GM12878 (cell line): ENCODE measurements around the gene RBM19. TPM values are rescaled to one million over a fixed set of nuclear protein-coding genes. Genes with fewer than 3 reads are reported as not detected.

Experiments
- ATAC-seq: fragments of 200-7000 bp; cut with Tn5 transposase; 3 replicates; pipeline ENCODE4 v1.9.1; 2020; ENCODE audit warnings: mild to moderate bottlenecking, moderate library complexity
- BruUV-seq: library from RNA; stranded (reverse); fragments of 400-500 nt; replicated peaks from 2 replicates; lab custom pipeline; 2021; lab: Mats Ljungman, UMichigan
- CTCF ChIA-PET: fragments of 300-600 bp; sonication (Branson Sonifier 250); formaldehyde crosslinking; extraction: SDS; loops from one replicate; lab custom pipeline; 2021; ENCODE audit warnings: inconsistent platforms; lab: Yijun Ruan, JAX
- POLR2A ChIA-PET: fragments of 350-600 bp; formaldehyde crosslinking; extraction: SDS; loops from one replicate; lab custom pipeline; 2021; ENCODE audit warnings: inconsistent platforms; lab: Charles Lee
- RAD21 ChIA-PET: fragments of 300-600 bp; sonication (Branson Sonifier 250); formaldehyde crosslinking; loops from one replicate; lab custom pipeline; 2023; ENCODE audit warnings: antibody characterized with exemption; ENCODE audit not compliant: unreplicated experiment; lab: Charles Lee
- SMC1A ChIA-PET: fragments of 300-600 bp; sonication (Branson Sonifier 250); formaldehyde crosslinking; loops from one replicate; lab custom pipeline; 2023; ENCODE audit not compliant: unreplicated experiment, uncharacterized antibody; lab: Charles Lee
- DNase-seq: peaks from one replicate; pipeline ENCODE4 v3.0.0-alpha.2; 2011; ENCODE audit warnings: low read depth, low spot score
- FAIRE-seq: peaks from 3 replicates; lab custom pipeline; 2011; peaks lifted over from hg19 to GRCh38; lab: Jason Lieb, UNC
- H2AFZ ChIP-seq: 2 replicates; pipeline ENCODE4 v1.6.0; 2011; ENCODE audit warnings: low read depth, low read length, control low read depth; ENCODE audit not compliant: control insufficient read depth
- H3K27ac ChIP-seq: 2 replicates; pipeline ENCODE4 v1.5.1; 2011; ENCODE audit warnings: control low read depth; ENCODE audit not compliant: control insufficient read depth, insufficient read depth
- H3K27me3 ChIP-seq, 2 experiments: replicated peaks in 1 of 2; 2 replicates each; pipeline versions ENCODE4 v1.6.0 to v1.6.1; 2011; ENCODE audit warnings: low read length in 1 of 2; ENCODE audit not compliant: control insufficient read depth in 2 of 2, insufficient read depth in 2 of 2
- H3K36me3 ChIP-seq, 2 experiments: 2 replicates each; pipeline ENCODE4 v1.5.1; 2011; ENCODE audit warnings: low read length in 1 of 2; ENCODE audit not compliant: control insufficient read depth in 2 of 2, insufficient read depth in 2 of 2
- H3K4me1 ChIP-seq: 2 replicates; pipeline ENCODE4 v1.6.1; 2011; ENCODE audit warnings: mild to moderate bottlenecking, low read length, moderate library complexity, mixed read lengths; ENCODE audit not compliant: control insufficient read depth, insufficient read depth
- H3K4me2 ChIP-seq: 2 replicates; pipeline ENCODE4 v1.6.0; 2011; ENCODE audit warnings: control low read depth; ENCODE audit not compliant: control insufficient read depth, insufficient read depth
- H3K4me3 ChIP-seq: fragments of 200-600 bp; sonication (generic); 2 replicates; pipeline ENCODE4 v1.5.1; 2016
- H3K79me2 ChIP-seq: 2 replicates; pipeline ENCODE4 v1.6.0; 2011; ENCODE audit warnings: low read length; ENCODE audit not compliant: control insufficient read depth, insufficient read depth
- H3K9ac ChIP-seq: 2 replicates; pipeline ENCODE4 v1.8.0; 2011; ENCODE audit warnings: low read length, control low read depth, mixed read lengths; ENCODE audit not compliant: control insufficient read depth, insufficient read depth
- H3K9me3 ChIP-seq: replicated peaks from 3 replicates; pipeline ENCODE4 v1.5.1; 2011; ENCODE audit warnings: mild to moderate bottlenecking, low read length; ENCODE audit not compliant: control insufficient read depth, insufficient read depth
- H4K20me1 ChIP-seq: 2 replicates; pipeline ENCODE4 v1.6.0; 2011; ENCODE audit not compliant: control insufficient read depth, insufficient read depth
- EED ChIP-seq: sonication (generic); IDR thresholded peaks from 2 replicates; pipeline ENCODE4 v1.6.1; 2016; ENCODE audit warnings: antibody characterized with exemption, low read depth
- MTA3 ChIP-seq: IDR thresholded peaks from 2 replicates; pipeline ENCODE4 v1.6.1; 2012; ENCODE audit warnings: low read length, inconsistent platforms, borderline replicate concordance
- MXI1 ChIP-seq: fragments of 150-350 bp; IDR thresholded peaks from 2 replicates; pipeline ENCODE4 v1.6.1; 2011; ENCODE audit warnings: low read depth, mild to moderate bottlenecking, inconsistent platforms, low read length, improper control_type of control experiment
- MYC ChIP-seq: IDR thresholded peaks from 2 replicates; pipeline ENCODE4 v1.6.1; 2011; ENCODE audit warnings: mild to moderate bottlenecking, low read length, moderate library complexity, inconsistent platforms; ENCODE audit not compliant: insufficient read depth, insufficient replicate concordance, insufficient read length, severe bottlenecking
- RB1 ChIP-seq: fragments of 450-650 bp; formaldehyde crosslinking; IDR thresholded peaks from 2 replicates; pipeline ENCODE4 v1.6.1; 2017; ENCODE audit warnings: mild to moderate bottlenecking, borderline replicate concordance
- TARDBP ChIP-seq: IDR thresholded peaks from 2 replicates; pipeline ENCODE4 v1.6.1; 2016; ENCODE audit warnings: borderline replicate concordance
- YY1 ChIP-seq: IDR thresholded peaks from 2 replicates; pipeline ENCODE4 v1.6.1; 2011; ENCODE audit warnings: low read depth, mild to moderate bottlenecking, low read length
- WGBS: methylation state at CpG from one replicate; pipeline ENCODE4 v1.1.6; 2016; ENCODE audit warnings: low lambda C conversion rate; ENCODE audit not compliant: insufficient replicate concordance, insufficient coverage; ENCODE audit errors: missing lambda C conversion rate; 5-methylcytosine and 5-hydroxymethylcytosine counted together
- in situ Hi-C: fragments of 300-500 bp; cut with MboI; formaldehyde crosslinking; loops from 9 replicates; pipeline ENCODE4 v1.14.3; 2018; ENCODE audit warnings: mixed read lengths
- intact Hi-C: fragments of 100-400 bp; cut with micrococcal nuclease; formaldehyde crosslinking; loops from one replicate; pipeline ENCODE4 v1.14.2; 2022; ENCODE audit not compliant: unreplicated experiment
- polyA plus RNA-seq, 11 experiments: library from polyadenylated mRNA; depleted of rRNA in 4 of 11; unstranded in 6 of 11; stranded (reverse) in 5 of 11; fragments of >200 nt; fragmentation: Nextera tagmentation in 4 of 11; fragmentation: Illumina TruSeq in 1 of 11; extraction: Ambion mirVana in 4 of 11; extraction: Trizol in 1 of 11; gene quantifications; 1 replicate in 1 of 11; 2 replicates in 10 of 11; pipeline versions ENCODE4 v1.2.1 to v1.2.3, GENCODE V29; 2011 to 2016; ENCODE audit warnings: inconsistent platforms in 2 of 11, missing spikeins in 2 of 11, low read depth in 1 of 11
- total RNA-seq, 4 experiments: library from RNA; depleted of rRNA in 3 of 4; stranded (reverse); fragments of >200 nt in 3 of 4; fragmentation: Illumina TruSeq in 1 of 4; extraction: Trizol in 1 of 4; gene quantifications; 2 replicates each; pipeline versions ENCODE4 v1.2.1 to v1.2.3, GENCODE V29; 2013 to 2021
- TF ChIP-seq, protein P1 (sequence below): IDR thresholded peaks from 2 replicates; pipeline ENCODE4 v1.6.1; 2011; ENCODE audit warnings: mild to moderate bottlenecking, low read depth, low read length, moderate library complexity; ENCODE audit not compliant: insufficient replicate concordance

RBM19 gene
- total and polyA plus RNA-seq, 10 of the 15 experiments (the other 5 are each of a cell fraction or from before 2014, with no cell fraction given), result 4.2 to 42.9 (median 28.4) TPM

DNA sequence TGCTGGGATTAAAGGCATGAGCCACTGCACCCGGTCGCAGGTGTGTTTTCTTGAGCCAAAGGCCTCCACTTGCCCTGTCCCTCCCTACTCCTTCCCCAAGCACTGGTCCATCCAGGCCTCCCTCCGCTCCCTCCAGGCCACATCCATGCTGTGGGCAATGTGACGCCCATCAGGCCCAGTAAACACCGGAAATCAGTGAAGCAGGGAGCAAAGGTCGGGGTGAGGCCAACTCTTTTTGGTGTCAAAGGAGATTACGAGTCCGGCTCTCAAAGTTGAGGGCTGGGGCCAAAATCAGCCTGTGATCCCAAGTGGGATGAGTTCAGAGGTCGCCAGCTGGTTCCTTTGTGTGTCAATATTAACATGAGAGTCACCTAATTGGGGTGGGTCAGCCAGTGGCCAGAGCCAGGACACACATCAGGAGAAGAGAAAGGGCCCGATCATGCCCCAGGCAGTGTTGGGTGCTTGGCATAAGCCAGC lies 195.7 kb downstream of the RBM19 start:
- WGBS, result 27% methylated on average over 8 of the region's 10 CpGs
- ChIA-PET SMC1A (no interaction called here), POLR2A (no interaction called here), CTCF (no interaction called here), RAD21 (no interaction called here)
- TF ChIP-seq MTA3 (no peak), TARDBP (no peak)
- no peak overlapping the region for H3K4me3 ChIP-seq
- FAIRE-seq (no peak), ATAC-seq (no peak), DNase-seq (no peak)
- in situ Hi-C loops (no loop called here), intact Hi-C loops (no loop called here)
- no peaks in the 10 kb centered on the region for H3K79me2 ChIP-seq
- BruUV-seq, result no TSS peak
- H3K9ac ChIP-seq, result no peak overlapping the region
- no peak overlapping the region for H3K4me2 ChIP-seq
- no peaks in the 10 kb centered on the region for H3K36me3 ChIP-seq
- no peak overlapping the region for H3K27ac ChIP-seq
- H4K20me1 ChIP-seq, result no peaks in the 10 kb centered on the region
- no peaks in the 10 kb centered on the region for H3K4me1 ChIP-seq
- no peaks in the 10 kb centered on the region for H3K9me3 ChIP-seq
- H3K27me3 ChIP-seq, result no peaks in the 10 kb centered on the region
- no peak overlapping the region for H2AFZ ChIP-seq

DNA sequence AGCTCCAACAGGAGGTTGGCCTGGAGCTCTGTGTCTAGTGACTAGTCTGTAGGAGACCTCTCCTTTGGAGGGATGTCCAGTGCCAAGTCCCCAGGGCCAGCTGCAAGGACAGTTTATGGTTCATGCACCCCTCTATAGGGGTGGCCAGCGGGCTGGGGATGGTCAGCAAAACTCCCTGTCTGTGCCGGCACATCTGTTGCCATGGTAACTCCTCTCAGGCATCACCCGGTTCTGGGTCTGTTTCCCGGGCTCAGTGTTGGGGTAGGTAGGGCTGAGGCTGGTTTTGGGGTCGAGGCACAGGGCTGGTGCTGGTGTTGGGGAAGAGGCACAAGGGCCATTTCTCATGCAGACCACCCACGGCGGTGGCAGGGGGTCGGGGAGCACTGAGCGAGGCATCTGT lies 196.8 kb downstream of the RBM19 start:
- no TSS peak for BruUV-seq
- no peak for ATAC-seq
- Histone ChIP-seq H4K20me1 (no peaks in the 10 kb centered on the region), H3K9me3 (no peaks in the 10 kb centered on the region), H2AFZ (no peak overlapping the region), H3K27ac (no peak overlapping the region), H3K4me3 (no peak overlapping the region), H3K4me1 (no peaks in the 10 kb centered on the region), H3K79me2 (no peaks in the 10 kb centered on the region), H3K27me3 (no peaks in the 10 kb centered on the region), H3K9ac (no peak overlapping the region), H3K4me2 (no peak overlapping the region), H3K36me3 (no peaks in the 10 kb centered on the region)
- ChIA-PET POLR2A (interaction anchor here (0.6 kb wide), 1 partner anchor 75 kb away, joined by 4 read pairs; no protein-coding TSS in a partner anchor), SMC1A (no interaction called here), RAD21 (no interaction called here), CTCF (no interaction called here)
- FAIRE-seq, result no peak
- DNase-seq, result no peak
- no peak for TF ChIP-seq YY1
- TF ChIP-seq, protein P1, sequence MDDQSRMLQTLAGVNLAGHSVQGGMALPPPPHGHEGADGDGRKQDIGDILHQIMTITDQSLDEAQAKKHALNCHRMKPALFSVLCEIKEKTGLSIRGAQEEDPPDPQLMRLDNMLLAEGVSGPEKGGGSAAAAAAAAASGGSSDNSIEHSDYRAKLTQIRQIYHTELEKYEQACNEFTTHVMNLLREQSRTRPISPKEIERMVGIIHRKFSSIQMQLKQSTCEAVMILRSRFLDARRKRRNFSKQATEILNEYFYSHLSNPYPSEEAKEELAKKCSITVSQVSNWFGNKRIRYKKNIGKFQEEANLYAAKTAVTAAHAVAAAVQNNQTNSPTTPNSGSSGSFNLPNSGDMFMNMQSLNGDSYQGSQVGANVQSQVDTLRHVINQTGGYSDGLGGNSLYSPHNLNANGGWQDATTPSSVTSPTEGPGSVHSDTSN, result no peak
- no peak for TF ChIP-seq MYC
- no peak for TF ChIP-seq MXI1
- TF ChIP-seq EED, result no peak
- TF ChIP-seq RB1, result no peak
- 59% methylated on average over 9 of the region's 9 CpGs for WGBS
- in situ Hi-C loops (no loop called here), intact Hi-C loops (no loop called here)
